C4-2B (cell line): ENCODE measurements around the gene PLEKHA5.

ENCODE experiments used
- CTCF ChIP-seq: fragments of 450-650 bp; conservative IDR thresholded peaks from 2 replicates; pipeline ENCODE4 v1.5.1; 2017; ENCODE audit warnings: mild to moderate bottlenecking
- ZFX ChIP-seq: fragments of 450-650 bp; IDR thresholded peaks from 2 replicates; pipeline ENCODE4 v1.6.1; 2017

- TF ChIP-seq CTCF, result no peak
- no peak for TF ChIP-seq ZFX
Observed at GRCh38 chr12:19168644-19169043, 39.1 kb downstream of the PLEKHA5 start.
